Stimulated activated CD4-positive, alpha-beta T cell treated with anti-CD3 and anti-CD28 coated beads, Interleukin-4, amount 100 ng/mL, for 1 hour (primary cell): ENCODE results near the gene PIGC.
A peak's percentile ranks its signal among the peaks of the same experiment; 100 is the strongest.

ENCODE experiments used
- DNase-seq: peaks from one replicate; pipeline ENCODE4 v3.0.0-alpha.2; 2020

PIGC gene

GRCh38 chr1:172443666-172444453 is at the start of gene PIGC:
Gene PIGC, minus strand, starts transcription at chr1:172444069. Its CDS starts 1,447 bp downstream, at chr1:172442622.
- peak; percentile 94 for DNase-seq

GRCh38 chr1:172492421-172492820 is 48.6 kb upstream of the PIGC start:
- DNase-seq = no peak

GRCh38 chr1:172489847-172490246 is 46.0 kb upstream of the PIGC start:
- DNase-seq = no peak

GRCh38 chr1:172488393-172488792 is 44.5 kb upstream of the PIGC start:
- no peak for DNase-seq

GRCh38 chr1:172487550-172487949 is 43.7 kb upstream of the PIGC start:
- DNase-seq = no peak

GRCh38 chr1:172486805-172487454 is 43.1 kb upstream of the PIGC start:
- DNase-seq = no peak

- DNase-seq = no peak
These were observed 41.8 kb upstream of the PIGC start for GRCh38 chr1:172485626-172486025.

- no peak for DNase-seq
These were observed 40.4 kb upstream of the PIGC start for GRCh38 chr1:172484252-172484651.

- no peak for DNase-seq
These were observed 39.6 kb upstream of the PIGC start for GRCh38 chr1:172483448-172483847.

- DNase-seq = no peak
These were observed 38.2 kb upstream of the PIGC start for GRCh38 chr1:172482044-172482443.

GRCh38 chr1:172480431-172480830 is 36.6 kb upstream of the PIGC start:
- DNase-seq = no peak

GRCh38 chr1:172478485-172478884 is 34.6 kb upstream of the PIGC start:
- DNase-seq = no peak

GRCh38 chr1:172477741-172478140 is 33.9 kb upstream of the PIGC start:
- no peak for DNase-seq

- DNase-seq = no peak
These were observed 33.3 kb upstream of the PIGC start for GRCh38 chr1:172477216-172477615.

- DNase-seq = no peak
These were observed 32.4 kb upstream of the PIGC start for GRCh38 chr1:172476218-172476811.

GRCh38 chr1:172473842-172474241 is 30.0 kb upstream of the PIGC start:
- DNase-seq = no peak

GRCh38 chr1:172473302-172473701 is 29.4 kb upstream of the PIGC start:
- DNase-seq = no peak

- no peak for DNase-seq
These were observed 28.6 kb upstream of the PIGC start for GRCh38 chr1:172472495-172472894.

- no peak for DNase-seq
These were observed 27.8 kb upstream of the PIGC start for GRCh38 chr1:172471666-172472065.

- DNase-seq = no peak
These were observed 26.3 kb upstream of the PIGC start for GRCh38 chr1:172470149-172470548.

GRCh38 chr1:172469717-172470116 is 25.8 kb upstream of the PIGC start:
- DNase-seq = no peak

GRCh38 chr1:172468296-172468695 is 24.4 kb upstream of the PIGC start:
- no peak for DNase-seq

- DNase-seq = no peak
These were observed 23.6 kb upstream of the PIGC start for GRCh38 chr1:172467446-172467845.

- DNase-seq = no peak
These were observed 23.0 kb upstream of the PIGC start for GRCh38 chr1:172466795-172467407.
